GM03348 (cell line): Measurements from ENCODE around the gene HDC.

Source experiments
- DNase-seq: peaks from one replicate; pipeline ENCODE4 v3.0.0; 2012; ENCODE audit warnings: low spot score

HDC gene

GRCh38 chr15:50256188-50257041, 9.1 kb downstream of the HDC start:
- DNase-seq: no peak

GRCh38 chr15:50252556-50252955, 13.0 kb downstream of the HDC start:
- no peak for DNase-seq

- no peak for DNase-seq
These were observed 13.8 kb downstream of the HDC start for GRCh38 chr15:50251638-50252182.

GRCh38 chr15:50250760-50251394, 14.6 kb downstream of the HDC start:
- DNase-seq: no peak

GRCh38 chr15:50249704-50250103, 15.8 kb downstream of the HDC start:
- no peak for DNase-seq

GRCh38 chr15:50248994-50249582, 16.4 kb downstream of the HDC start:
- no peak for DNase-seq

GRCh38 chr15:50247819-50248655, 17.5 kb downstream of the HDC start:
- no peak for DNase-seq

- DNase-seq: no peak
These were observed 18.9 kb downstream of the HDC start for GRCh38 chr15:50246631-50247030.

- no peak for DNase-seq
These were observed 20.4 kb downstream of the HDC start for GRCh38 chr15:50244959-50245624.

- no peak for DNase-seq
These were observed 21.4 kb downstream of the HDC start for GRCh38 chr15:50244153-50244552.

GRCh38 chr15:50241684-50242450, 23.7 kb downstream of the HDC start:
- DNase-seq: peak; percentile 28

GRCh38 chr15:50238255-50238654, 27.3 kb downstream of the HDC start:
- no peak for DNase-seq

GRCh38 chr15:50236433-50236832, 29.1 kb downstream of the HDC start:
- DNase-seq: no peak

- DNase-seq: no peak
These were observed 29.7 kb downstream of the HDC start for GRCh38 chr15:50235794-50236193.

- no peak for DNase-seq
These were observed 30.8 kb downstream of the HDC start for GRCh38 chr15:50234764-50235163.

GRCh38 chr15:50233192-50233736, 32.3 kb downstream of the HDC start:
- DNase-seq: no peak

- DNase-seq: no peak
These were observed 32.7 kb downstream of the HDC start for GRCh38 chr15:50232791-50233190.

GRCh38 chr15:50231761-50232160, 33.8 kb downstream of the HDC start:
- DNase-seq: no peak

GRCh38 chr15:50229336-50229735, 36.2 kb downstream of the HDC start:
- peak; percentile 70 for DNase-seq

- DNase-seq: no peak
These were observed 36.7 kb downstream of the HDC start for GRCh38 chr15:50228866-50229265.
